MCF 10A (cell line): Measurements from ENCODE around the gene ABHD10. TPM values are rescaled to one million over a fixed set of nuclear protein-coding genes. Genes with fewer than 3 reads are reported as not detected.
A peak's percentile ranks its signal among the peaks of the same experiment; 100 is the strongest.

Experiments used
- BruUV-seq: library from RNA; stranded (reverse); fragments of 400-500 nt; replicated peaks from 2 replicates; lab custom pipeline; 2021; lab: Mats Ljungman, UMichigan
- CTCF ChIA-PET: fragments of 300-600 bp; sonication (Branson Sonifier 250); formaldehyde crosslinking; extraction: SDS; loops from one replicate; lab custom pipeline; 2021; ENCODE audit warnings: antibody characterized with exemption, inconsistent platforms; lab: Yijun Ruan, JAX
- POLR2A ChIA-PET: fragments of 300-600, 350-650 bp; sonication (Branson Sonifier 250); formaldehyde crosslinking; extraction: SDS; loops from one replicate; lab custom pipeline; 2020; ENCODE audit warnings: antibody characterized with exemption, inconsistent platforms; lab: Yijun Ruan, JAX
- DNase-seq: peaks from one replicate; pipeline ENCODE4 v3.0.0-alpha.2; 2018; ENCODE audit not compliant: unreplicated experiment
- H3K27ac Mint-ChIP-seq: one replicate; pipeline ENCODE4 v1.8.0; 2022; ENCODE audit warnings: mild to moderate bottlenecking, low read depth, mixed read lengths; ENCODE audit not compliant: unreplicated experiment
- H3K27me3 Mint-ChIP-seq: one replicate; pipeline ENCODE4 v1.8.0; 2022; ENCODE audit warnings: mixed read lengths; ENCODE audit not compliant: insufficient read depth, unreplicated experiment
- H3K36me3 Mint-ChIP-seq: one replicate; pipeline ENCODE4 v1.8.0; 2022; ENCODE audit warnings: mild to moderate bottlenecking, moderate library complexity, mixed read lengths; ENCODE audit not compliant: insufficient read depth, unreplicated experiment
- H3K4me1 Mint-ChIP-seq: one replicate; pipeline ENCODE4 v1.8.0; 2022; ENCODE audit warnings: mixed read lengths; ENCODE audit not compliant: insufficient read depth, unreplicated experiment
- H3K4me3 Mint-ChIP-seq: one replicate; pipeline ENCODE4 v1.8.0; 2022; ENCODE audit warnings: mild to moderate bottlenecking, moderate library complexity, mixed read lengths; ENCODE audit not compliant: unreplicated experiment
- H3K9me3 Mint-ChIP-seq: one replicate; pipeline ENCODE4 v1.8.0; 2022; ENCODE audit warnings: mixed read lengths; ENCODE audit not compliant: unreplicated experiment
- CTCF ChIP-seq: fragments of 200-600 bp; IDR thresholded peaks from one replicate; pipeline ENCODE4 v1.8.0; 2022; ENCODE audit warnings: antibody characterized with exemption, mild to moderate bottlenecking; ENCODE audit not compliant: unreplicated experiment
- intact Hi-C: fragments of 100-400 bp; cut with micrococcal nuclease; formaldehyde crosslinking; loops from 2 replicates; pipeline ENCODE4 v1.14.1; 2022
- total RNA-seq: library from RNA; stranded (reverse); gene quantifications from 2 replicates; pipeline ENCODE4 v1.2.3, GENCODE V29; 2022

Gene ABHD10
- total RNA-seq, 1 experiment from 2014 or later = 34.1 TPM

- H3K9me3 Mint-ChIP-seq = no peaks in the 10 kb centered on the region
- no peak overlapping the region for H3K27ac Mint-ChIP-seq
- no peaks in the 10 kb centered on the region for H3K27me3 Mint-ChIP-seq
- DNase-seq = no peak
- ChIA-PET CTCF (interaction anchor here (0.6 to 14.3 kb wide), 8 partner anchors 17 to 293 kb away, joined by 3 to 278 read pairs (median 3); partner anchors contain the start of gene ABHD10), POLR2A (interaction anchor here (0.8 to 1.6 kb wide), 5 partner anchors 13 to 232 kb away, joined by 3 to 6 read pairs (median 3); partner anchors contain the start of gene ABHD10)
- peaks cover 69% of the 10 kb centered on the region for H3K36me3 Mint-ChIP-seq
- no peak for TF ChIP-seq CTCF
- H3K4me3 Mint-ChIP-seq = no peak overlapping the region
- peaks cover 5% of the 10 kb centered on the region for H3K4me1 Mint-ChIP-seq
- BruUV-seq = no TSS peak
- intact Hi-C loops = no loop called here
These were observed 17.2 kb upstream of the ABHD10 start for GRCh38 chr3:111961461-111962164.

- ChIA-PET POLR2A (interaction anchor here (0.6 to 1.9 kb wide), 8 partner anchors 16 to 374 kb away, joined by 3 to 8 read pairs (median 3); partner anchors contain the start of gene ABHD10), CTCF (interaction anchor here (1.0 to 14.3 kb wide), 2 partner anchors 103 to 246 kb away, joined by 5 to 278 read pairs; no protein-coding TSS in a partner anchor)
- intact Hi-C loops = no loop called here
- Mint-ChIP-seq H3K27me3 (no peaks in the 10 kb centered on the region), H3K27ac (peak overlapping the region; percentile 76), H3K36me3 (peaks cover 79% of the 10 kb centered on the region), H3K4me1 (peaks cover 17% of the 10 kb centered on the region), H3K4me3 (no peak overlapping the region), H3K9me3 (no peaks in the 10 kb centered on the region)
- TF ChIP-seq CTCF = no peak
- BruUV-seq = no TSS peak
- peak; percentile 67 for DNase-seq
These were observed 15.4 kb upstream of the ABHD10 start for GRCh38 chr3:111963424-111963823.

GRCh38 chr3:111965484-111965883, 13.3 kb upstream of the ABHD10 start:
- POLR2A ChIA-PET = interaction anchor here (1.0 to 4.1 kb wide), 4 partner anchors 13 to 248 kb away, joined by 5 to 18 read pairs (median 9); partner anchors contain the start of gene ABHD10
- no peak for DNase-seq
- CTCF ChIA-PET = interaction anchor here (0.6 to 14.3 kb wide), 13 partner anchors 10 to 388 kb away, joined by 3 to 278 read pairs (median 5); partner anchors contain the start of genes ABHD10 and PHLDB2
- no TSS peak for BruUV-seq
- no peaks in the 10 kb centered on the region for H3K9me3 Mint-ChIP-seq
- peaks cover 86% of the 10 kb centered on the region for H3K36me3 Mint-ChIP-seq
- intact Hi-C loops = loop anchor here (5.0 kb wide), 1 partner anchor 388 kb away; no protein-coding TSS in a partner anchor
- no peaks in the 10 kb centered on the region for H3K27me3 Mint-ChIP-seq
- H3K4me3 Mint-ChIP-seq = no peak overlapping the region
- H3K4me1 Mint-ChIP-seq = peaks cover 17% of the 10 kb centered on the region
- no peak for TF ChIP-seq CTCF
- H3K27ac Mint-ChIP-seq = no peak overlapping the region

GRCh38 chr3:111967068-111967467, 11.8 kb upstream of the ABHD10 start:
- H3K27ac Mint-ChIP-seq = peak overlapping the region; percentile 5
- no peak overlapping the region for H3K4me3 Mint-ChIP-seq
- ChIA-PET CTCF (interaction anchor here (0.5 to 14.3 kb wide), 31 partner anchors 8 to 473 kb away, joined by 3 to 278 read pairs (median 5); partner anchors contain the start of genes ABHD10 and PHLDB2), POLR2A (interaction anchor here (0.9 to 4.1 kb wide), 14 partner anchors 11 to 254 kb away, joined by 3 to 20 read pairs (median 6); partner anchors contain the start of gene ABHD10)
- intact Hi-C loops = loop anchor here (1.0 to 5.0 kb wide), 6 partner anchors 72 to 390 kb away; no protein-coding TSS in a partner anchor
- H3K4me1 Mint-ChIP-seq = peaks cover 11% of the 10 kb centered on the region
- no TSS peak for BruUV-seq
- peaks cover 96% of the 10 kb centered on the region for H3K36me3 Mint-ChIP-seq
- TF ChIP-seq CTCF = no peak
- DNase-seq = no peak
- no peaks in the 10 kb centered on the region for H3K27me3 Mint-ChIP-seq
- no peaks in the 10 kb centered on the region for H3K9me3 Mint-ChIP-seq
